ENCODE measurements around the gene TRIM31.

DNA sequence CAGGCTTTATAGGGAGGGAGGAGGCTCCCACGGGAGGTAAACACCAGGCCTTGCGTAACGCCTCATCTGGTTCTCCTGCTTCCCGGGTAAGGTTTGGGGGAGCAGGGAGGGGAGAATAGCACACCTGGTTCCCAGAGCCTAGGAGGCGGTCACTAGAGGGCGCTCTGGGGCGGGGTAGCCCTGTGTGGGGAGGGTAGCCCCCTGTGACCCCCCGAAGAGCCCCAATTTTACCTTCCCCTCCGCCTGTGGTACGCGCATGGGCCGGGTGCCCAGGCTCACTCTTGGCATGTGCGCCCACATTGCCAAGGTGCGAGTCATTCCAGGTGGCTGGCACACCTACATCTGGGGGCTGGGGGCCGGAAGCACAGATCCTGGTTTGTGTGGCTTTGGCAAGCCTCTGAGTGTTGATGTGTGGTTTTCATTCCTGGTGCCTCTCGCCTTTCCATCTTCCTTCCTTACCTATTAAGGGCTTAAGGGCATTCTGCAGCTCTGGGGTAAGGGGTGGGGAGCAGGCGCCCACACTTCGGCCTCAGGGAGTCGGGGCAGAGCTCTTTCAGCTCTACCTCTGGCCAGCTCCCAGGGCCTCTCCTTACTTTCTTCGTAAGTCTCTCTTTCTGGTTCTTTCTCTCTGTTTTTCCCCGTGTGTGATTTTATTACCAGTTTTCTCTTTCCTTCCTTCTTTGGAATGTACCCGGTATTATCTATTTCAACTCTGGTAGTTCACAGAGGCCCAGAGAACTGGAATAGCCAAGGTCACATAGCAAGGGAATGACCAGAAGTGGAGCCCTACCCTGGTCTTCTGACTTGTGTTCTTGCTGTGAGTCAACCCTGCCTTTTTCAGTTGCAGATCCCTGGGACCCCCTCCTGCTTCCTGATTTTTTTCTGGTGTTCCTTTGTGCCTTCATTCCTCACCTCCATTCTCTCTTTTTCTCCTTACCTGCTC lies 36.8 kb downstream of the TRIM31 start:
- TF ChIP-seq USF1 (IDR thresholded peaks at IDR 0.05) (no peak), EGR1 (IDR thresholded peaks at IDR 0.05) (no peak), YY1 (IDR thresholded peaks at IDR 0.05; ENCODE audit: low read depth) (no peak), EP300 (IDR thresholded peaks at IDR 0.05; ENCODE audit: borderline replicate concordance) (peak; percentile 26; the same call in 1 of the 2 replicates), REST (IDR thresholded peaks at IDR 0.05; ENCODE audit: low read depth) (no peak), NFIC (IDR thresholded peaks at IDR 0.05) (peak; percentile 67)
